HEK293 (cell line): Measurements from ENCODE around the gene CDC42EP1.
A peak's percentile ranks its signal among the peaks of the same experiment; 100 is the strongest.

ENCODE experiments used
- CTCF ChIP-seq: fragments of 450-650 bp; formaldehyde crosslinking; IDR thresholded peaks from 2 replicates; pipeline ENCODE4 v1.5.1; 2016; ENCODE audit warnings: missing biosample characterization, missing genetic modification characterization
- MEIS1 ChIP-seq: sonication (generic); formaldehyde crosslinking; IDR thresholded peaks from 2 replicates; pipeline ENCODE4 v1.8.1; 2022; ENCODE audit warnings: missing genetic modification reagents, mild to moderate bottlenecking, borderline replicate concordance
- TCF7L2 ChIP-seq: IDR thresholded peaks from 2 replicates; pipeline ENCODE4 v1.6.1; 2011; ENCODE audit warnings: low read depth, mild to moderate bottlenecking, inconsistent platforms, low read length, moderate library complexity, borderline replicate concordance
- ZBTB1 ChIP-seq: fragments of 450-650 bp; formaldehyde crosslinking; IDR thresholded peaks from 2 replicates; pipeline ENCODE4 v1.5.1; 2016; ENCODE audit warnings: missing biosample characterization, missing genetic modification characterization
- ZBTB17 ChIP-seq: fragments of 450-650 bp; formaldehyde crosslinking; IDR thresholded peaks from 2 replicates; pipeline ENCODE4 v1.5.1; 2016; ENCODE audit warnings: missing biosample characterization, missing genetic modification characterization
- ZIC2 ChIP-seq: fragments of 450-650 bp; formaldehyde crosslinking; IDR thresholded peaks from 2 replicates; pipeline ENCODE4 v1.5.1; 2016; ENCODE audit warnings: missing biosample characterization, missing genetic modification characterization
- ZNF350 ChIP-seq: fragments of 450-650 bp; formaldehyde crosslinking; IDR thresholded peaks from 2 replicates; pipeline ENCODE4 v1.5.0; 2017; ENCODE audit warnings: missing biosample characterization, mild to moderate bottlenecking, missing genetic modification characterization
- ZNF362 ChIP-seq: fragments of 450-650 bp; formaldehyde crosslinking; IDR thresholded peaks from 2 replicates; pipeline ENCODE4 v1.5.1; 2016; ENCODE audit warnings: missing biosample characterization, missing genetic modification characterization
- ZNF416 ChIP-seq: fragments of 450-650 bp; formaldehyde crosslinking; IDR thresholded peaks from 2 replicates; pipeline ENCODE4 v1.5.1; 2016; ENCODE audit warnings: missing biosample characterization, missing genetic modification characterization
- ZNF423 ChIP-seq: fragments of 450-650 bp; formaldehyde crosslinking; IDR thresholded peaks from 2 replicates; pipeline ENCODE4 v1.5.1; 2016; ENCODE audit warnings: missing biosample characterization, missing genetic modification characterization
- ZNF501 ChIP-seq: fragments of 450-650 bp; formaldehyde crosslinking; IDR thresholded peaks from 2 replicates; pipeline ENCODE4 v1.5.1; 2016; ENCODE audit warnings: missing biosample characterization, missing genetic modification characterization
- ZNF664 ChIP-seq: fragments of 450-650 bp; formaldehyde crosslinking; IDR thresholded peaks from 2 replicates; pipeline ENCODE4 v1.5.1; 2016; ENCODE audit warnings: missing biosample characterization, missing genetic modification characterization

- no peak for TF ChIP-seq ZNF423 (tag by site-specific recombination)
- TF ChIP-seq CTCF (tag by site-specific recombination), result no peak
- TF ChIP-seq ZBTB1 (tag by site-specific recombination), result no peak
- no peak for TF ChIP-seq ZNF350 (tag by site-specific recombination)
- TF ChIP-seq ZIC2 (tag by site-specific recombination), result peak; percentile 31; the same call in 1 of the 2 replicates
- no peak for TF ChIP-seq ZNF501
- no peak for TF ChIP-seq ZNF362
- TF ChIP-seq MEIS1 (CRISPR knock-in tag), result no peak
- TF ChIP-seq ZBTB17 (tag by site-specific recombination), result peak; percentile 79
- no peak for TF ChIP-seq ZNF416 (tag by site-specific recombination)
- no peak for TF ChIP-seq ZNF664 (tag by site-specific recombination)
- TF ChIP-seq TCF7L2, result no peak
Measured at GRCh38 chr22:37563153-37564081, 3.1 kb downstream of the CDC42EP1 start.
